Progenitor cell of endocrine pancreas (in vitro differentiated cells): Measurements from ENCODE around the gene AGBL5. TPM values are rescaled to one million over a fixed set of nuclear protein-coding genes. Genes with fewer than 3 reads are reported as not detected.

Experiments used
- DNase-seq: peaks from one replicate; pipeline ENCODE4 v3.0.0; 2021; ENCODE audit warnings: low spot score; ENCODE audit not compliant: unreplicated experiment
- H3K27ac Mint-ChIP-seq: 2 replicates; pipeline ENCODE4 v1.8.0; 2021; ENCODE audit warnings: mild to moderate bottlenecking, moderate library complexity, mixed read lengths
- H3K27me3 Mint-ChIP-seq: 2 replicates; pipeline ENCODE4 v1.8.0; 2021; ENCODE audit warnings: mixed read lengths
- H3K36me3 Mint-ChIP-seq: 2 replicates; pipeline ENCODE4 v1.8.0; 2022; ENCODE audit warnings: mixed read lengths; ENCODE audit not compliant: insufficient read depth
- H3K4me1 Mint-ChIP-seq: 2 replicates; pipeline ENCODE4 v1.8.0; 2021; ENCODE audit warnings: low read depth, mixed read lengths
- H3K4me3 Mint-ChIP-seq: 2 replicates; pipeline ENCODE4 v1.8.0; 2021; ENCODE audit warnings: low read depth, mild to moderate bottlenecking, moderate library complexity, mixed read lengths
- H3K9me3 Mint-ChIP-seq: 2 replicates; pipeline ENCODE4 v1.8.0; 2021; ENCODE audit warnings: low read depth, mixed read lengths
- CTCF ChIP-seq: fragments of 200-600 bp; sonication (generic); IDR thresholded peaks from one replicate; pipeline ENCODE4 v1.5.0; 2021; ENCODE audit warnings: antibody characterized with exemption, mild to moderate bottlenecking; ENCODE audit not compliant: unreplicated experiment
- total RNA-seq: library from RNA; stranded (reverse); gene quantifications from 2 replicates; pipeline ENCODE4 v1.2.1, GENCODE V29; 2021

The AGBL5 gene
- total RNA-seq, 1 donor from 2014 or later, result 60.2 TPM

DNA sequence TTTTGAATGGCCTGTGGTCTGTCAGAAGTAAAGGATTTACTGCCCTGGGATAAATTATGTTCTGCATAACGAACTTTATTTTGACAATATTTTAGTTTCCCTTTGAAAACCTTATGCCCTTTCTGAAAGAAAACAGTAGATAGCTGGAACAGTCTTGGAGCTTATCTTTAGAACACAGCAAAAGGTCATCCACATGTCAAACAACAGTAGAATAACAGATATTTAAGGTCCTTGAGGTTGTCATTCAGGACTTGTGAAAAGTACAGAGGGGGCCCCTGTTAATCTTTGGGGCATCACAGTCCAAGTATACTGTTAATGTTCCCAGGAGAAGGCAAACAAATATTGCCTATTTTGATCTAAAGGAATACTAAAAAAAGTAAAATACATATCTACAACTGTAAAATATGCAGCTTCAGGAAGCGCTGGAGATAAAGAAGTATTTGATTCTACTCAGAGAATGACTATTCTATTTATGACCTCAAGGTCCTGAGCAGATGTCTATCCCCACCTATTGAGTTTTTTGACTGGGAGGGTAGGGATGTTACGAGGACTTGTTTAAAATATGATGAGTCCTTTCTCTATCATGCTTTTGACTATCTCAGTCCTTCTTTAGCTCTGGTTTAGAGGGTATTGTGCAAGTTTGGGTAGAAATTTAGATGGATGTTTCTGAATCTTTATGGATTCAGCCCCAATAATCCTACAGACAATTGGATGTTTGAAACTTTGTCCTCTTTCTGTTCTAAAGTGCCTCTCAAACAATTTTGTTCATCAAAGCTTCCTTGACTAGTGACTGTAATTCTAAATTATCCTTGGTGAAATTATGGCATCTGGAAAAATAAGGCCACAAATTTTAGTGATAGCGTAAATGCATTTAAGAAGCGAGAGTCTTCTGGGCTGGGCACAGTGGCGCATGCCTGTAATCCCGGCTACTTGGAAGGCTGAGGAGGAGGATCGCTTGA lies 43.8 kb upstream of the AGBL5 start:
- H3K27me3 Mint-ChIP-seq, result no peaks in the 10 kb centered on the region
- peaks cover 2% of the 10 kb centered on the region for H3K4me1 Mint-ChIP-seq

GRCh38 chr2:27008678-27009077 lies 42.8 kb upstream of the AGBL5 start:
- no peak overlapping the region for H3K4me3 Mint-ChIP-seq
- no peak for DNase-seq
- peaks cover 2% of the 10 kb centered on the region for H3K4me1 Mint-ChIP-seq
- TF ChIP-seq CTCF, result no peak
- H3K9me3 Mint-ChIP-seq, result no peaks in the 10 kb centered on the region
- H3K36me3 Mint-ChIP-seq, result peaks cover 4% of the 10 kb centered on the region
- no peaks in the 10 kb centered on the region for H3K27me3 Mint-ChIP-seq
- no peak overlapping the region for H3K27ac Mint-ChIP-seq

More for the DNA sequence above, 43.8 kb upstream of the AGBL5 start:
- H3K27ac Mint-ChIP-seq, result no peak overlapping the region
- TF ChIP-seq CTCF, result no peak
- H3K36me3 Mint-ChIP-seq, result peaks cover 3% of the 10 kb centered on the region
- no peak for DNase-seq
- H3K9me3 Mint-ChIP-seq, result no peaks in the 10 kb centered on the region
- H3K4me3 Mint-ChIP-seq, result no peak overlapping the region

DNA sequence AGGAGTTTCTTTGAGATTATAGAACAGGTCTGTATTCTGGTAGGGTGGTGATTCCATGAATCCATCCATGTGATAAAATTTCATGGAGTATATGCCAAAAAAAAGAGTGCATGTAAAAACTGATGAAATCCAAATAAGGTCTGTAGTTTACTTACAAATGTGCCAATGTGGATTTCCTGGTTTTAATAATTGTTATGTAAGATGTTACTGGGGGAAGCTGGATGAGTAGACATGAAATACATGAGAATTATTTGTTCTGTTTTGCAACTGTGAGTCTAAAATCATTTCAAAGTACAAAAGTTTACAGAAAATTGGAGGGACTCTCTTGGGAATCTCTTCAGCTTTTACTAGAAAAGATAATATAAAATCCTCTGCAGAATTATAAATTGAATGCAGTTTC lies 42.4 kb upstream of the AGBL5 start:
- Mint-ChIP-seq H3K9me3 (no peaks in the 10 kb centered on the region), H3K4me3 (no peak overlapping the region), H3K27me3 (no peaks in the 10 kb centered on the region), H3K27ac (no peak overlapping the region), H3K4me1 (peaks cover 2% of the 10 kb centered on the region), H3K36me3 (peaks cover 4% of the 10 kb centered on the region)
- DNase-seq, result no peak
- TF ChIP-seq CTCF, result no peak

GRCh38 chr2:27009716-27010115 lies 41.8 kb upstream of the AGBL5 start:
- TF ChIP-seq CTCF, result no peak
- Mint-ChIP-seq H3K9me3 (no peaks in the 10 kb centered on the region), H3K27me3 (no peaks in the 10 kb centered on the region), H3K4me1 (peaks cover 2% of the 10 kb centered on the region), H3K4me3 (no peak overlapping the region), H3K36me3 (peaks cover 4% of the 10 kb centered on the region), H3K27ac (no peak overlapping the region)
- no peak for DNase-seq

DNA sequence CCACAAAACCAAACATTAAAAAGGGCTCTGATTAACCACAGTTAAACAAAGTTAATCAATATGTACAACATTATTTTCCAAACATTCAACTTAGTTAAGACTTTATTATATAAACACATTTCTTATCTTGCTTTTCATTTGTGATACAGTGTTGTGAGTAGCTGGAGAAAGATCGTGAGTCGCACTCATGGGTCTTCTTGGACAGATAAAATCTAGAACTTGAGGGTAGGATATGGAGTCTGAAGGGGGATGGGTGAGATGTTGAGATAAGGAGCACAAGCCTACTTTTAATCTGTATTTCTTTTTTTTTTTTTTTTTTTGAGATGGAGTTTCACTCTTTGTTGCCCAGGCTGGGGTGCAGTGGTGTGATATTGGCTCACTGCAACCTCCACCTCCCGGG lies 41.3 kb upstream of the AGBL5 start:
- H3K9me3 Mint-ChIP-seq, result no peaks in the 10 kb centered on the region
- DNase-seq, result no peak
- no peaks in the 10 kb centered on the region for H3K27me3 Mint-ChIP-seq
- no peak overlapping the region for H3K27ac Mint-ChIP-seq
- no peak for TF ChIP-seq CTCF
- H3K4me3 Mint-ChIP-seq, result no peak overlapping the region
- peaks cover 2% of the 10 kb centered on the region for H3K4me1 Mint-ChIP-seq
- peaks cover 4% of the 10 kb centered on the region for H3K36me3 Mint-ChIP-seq
